HUES6 (cell line): ENCODE measurements around the gene PRPSAP2.

Source experiments
- H3K27ac ChIP-seq: 2 replicates; pipeline ENCODE4 v1.7.0; 2013; ENCODE audit warnings: low read depth, mild to moderate bottlenecking, low read length, inconsistent platforms
- H3K27me3 ChIP-seq: 2 replicates; pipeline ENCODE4 v1.6.1; 2013; ENCODE audit warnings: low read length; ENCODE audit not compliant: control insufficient read depth, insufficient read depth
- H3K36me3 ChIP-seq: 2 replicates; pipeline ENCODE4 v1.6.1; 2013; ENCODE audit warnings: low read length; ENCODE audit not compliant: control insufficient read depth, insufficient read depth
- H3K4me1 ChIP-seq: 2 replicates; pipeline ENCODE4 v1.6.1; 2013; ENCODE audit warnings: low read length; ENCODE audit not compliant: control insufficient read depth, insufficient read depth
- H3K4me3 ChIP-seq: 2 replicates; pipeline ENCODE4 v1.5.1; 2013; ENCODE audit warnings: low read depth, low read length
- H3K9ac ChIP-seq: one replicate; pipeline ENCODE4 v1.6.1; 2013; ENCODE audit warnings: mild to moderate bottlenecking, low read length
- H3K9me3 ChIP-seq: 2 replicates; pipeline ENCODE4 v1.6.1; 2013; ENCODE audit warnings: low read depth, low read length; ENCODE audit not compliant: control insufficient read depth, insufficient read depth

Gene PRPSAP2

GRCh38 chr17:18891541-18891940 is 33.6 kb downstream of the PRPSAP2 start:
- H3K9me3 ChIP-seq: no peaks in the 10 kb centered on the region
- no peak overlapping the region for H3K27ac ChIP-seq
- H3K27me3 ChIP-seq: no peaks in the 10 kb centered on the region
- no peak overlapping the region for H3K9ac ChIP-seq
- no peak overlapping the region for H3K4me3 ChIP-seq
- no peaks in the 10 kb centered on the region for H3K4me1 ChIP-seq
- peaks cover 48% of the 10 kb centered on the region for H3K36me3 ChIP-seq

GRCh38 chr17:18896146-18896545 is 38.2 kb downstream of the PRPSAP2 start:
- H3K27ac ChIP-seq: no peak overlapping the region
- H3K36me3 ChIP-seq: peaks cover 33% of the 10 kb centered on the region
- H3K9ac ChIP-seq: no peak overlapping the region
- no peaks in the 10 kb centered on the region for H3K4me1 ChIP-seq
- no peak overlapping the region for H3K4me3 ChIP-seq
- H3K27me3 ChIP-seq: no peaks in the 10 kb centered on the region
- H3K9me3 ChIP-seq: no peaks in the 10 kb centered on the region

DNA sequence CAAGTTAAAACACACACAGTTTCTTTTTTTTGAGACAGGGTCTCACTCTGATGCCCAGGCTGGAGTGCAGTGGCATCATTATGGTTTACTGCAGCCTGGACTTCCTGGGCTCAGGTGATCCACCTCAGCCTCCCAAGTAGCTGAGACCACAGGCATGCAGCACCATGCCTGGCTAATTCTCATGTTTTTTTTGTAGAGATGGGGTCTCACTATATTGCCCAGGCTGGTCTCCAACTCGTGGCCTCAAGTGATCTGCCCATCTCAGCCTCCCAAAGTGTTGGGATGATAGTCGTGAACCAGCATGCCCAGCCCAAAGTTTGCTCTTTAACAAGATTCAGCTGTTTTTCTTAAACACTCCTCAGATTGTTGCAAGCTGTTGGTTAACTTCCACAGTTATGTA is 39.0 kb downstream of the PRPSAP2 start:
- Histone ChIP-seq H3K36me3 (peaks cover 29% of the 10 kb centered on the region), H3K4me3 (no peak overlapping the region), H3K4me1 (no peaks in the 10 kb centered on the region), H3K9ac (no peak overlapping the region), H3K27me3 (no peaks in the 10 kb centered on the region), H3K9me3 (no peaks in the 10 kb centered on the region), H3K27ac (no peak overlapping the region)

DNA sequence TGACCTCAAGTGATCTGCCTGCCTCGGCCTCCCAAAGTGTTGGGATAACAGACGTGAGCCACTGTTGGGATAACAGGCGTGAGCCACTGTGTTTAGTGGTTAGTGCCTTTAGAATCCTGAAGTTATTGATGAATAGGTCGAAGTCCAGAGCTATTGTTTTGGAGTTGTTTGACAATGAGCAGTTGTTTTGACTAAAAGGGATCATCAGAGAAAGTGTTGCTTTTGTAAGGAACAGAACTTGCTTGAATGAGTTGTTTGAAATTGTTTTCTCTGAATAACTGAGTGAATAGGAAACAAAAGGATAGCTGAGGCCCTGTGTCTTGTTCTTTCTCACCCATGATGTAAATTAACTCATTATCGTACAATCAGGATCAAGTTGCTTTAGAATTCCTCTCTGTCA is 46.6 kb downstream of the PRPSAP2 start:
- Histone ChIP-seq H3K9me3 (no peaks in the 10 kb centered on the region), H3K36me3 (peaks cover 39% of the 10 kb centered on the region), H3K9ac (no peak overlapping the region), H3K4me3 (no peak overlapping the region), H3K4me1 (no peaks in the 10 kb centered on the region), H3K27me3 (no peaks in the 10 kb centered on the region), H3K27ac (no peak overlapping the region)

- Histone ChIP-seq H3K27ac (no peak overlapping the region), H3K9ac (no peak overlapping the region), H3K27me3 (no peaks in the 10 kb centered on the region), H3K9me3 (no peaks in the 10 kb centered on the region), H3K36me3 (peaks cover 43% of the 10 kb centered on the region), H3K4me3 (no peak overlapping the region), H3K4me1 (no peaks in the 10 kb centered on the region)
Measured at GRCh38 chr17:18905226-18905625, 47.3 kb downstream of the PRPSAP2 start.

DNA sequence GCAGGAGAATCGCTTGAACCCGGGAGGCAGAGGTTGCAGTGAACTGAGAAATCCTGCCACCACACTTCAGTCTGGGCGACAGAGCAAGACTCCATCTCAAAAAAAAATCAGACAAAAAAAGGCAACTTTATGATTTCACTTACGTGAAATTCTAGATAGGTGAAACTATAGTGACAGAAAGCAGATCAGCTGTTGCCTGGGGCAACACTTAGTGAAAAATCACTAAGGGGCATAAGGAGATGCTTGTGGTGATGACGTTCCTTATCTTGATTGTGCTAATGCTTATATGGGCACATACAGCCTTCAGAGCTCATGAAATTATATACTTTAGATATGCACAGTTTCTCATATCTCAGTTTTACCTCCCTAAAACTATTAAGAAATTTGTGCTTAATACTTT is 52.4 kb downstream of the PRPSAP2 start:
- peaks cover 63% of the 10 kb centered on the region for H3K36me3 ChIP-seq
- H3K4me3 ChIP-seq: no peak overlapping the region

DNA sequence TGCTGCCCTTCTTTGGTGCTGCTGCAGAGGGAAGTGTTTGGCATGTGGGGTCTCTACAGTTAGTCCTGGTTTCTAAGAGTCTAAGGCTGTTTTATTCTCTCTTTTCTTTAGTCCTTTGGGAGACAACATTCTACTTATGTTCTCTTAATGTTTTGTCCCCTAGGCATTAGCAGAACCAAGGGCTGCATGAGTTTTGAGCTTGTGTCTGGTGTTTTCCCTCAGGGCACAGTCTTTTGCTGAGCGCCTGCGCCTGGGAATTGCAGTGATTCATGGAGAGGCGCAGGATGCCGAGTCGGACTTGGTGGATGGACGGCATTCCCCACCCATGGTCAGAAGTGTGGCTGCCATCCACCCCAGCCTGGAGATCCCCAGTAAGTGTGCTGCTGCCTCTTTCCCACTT is 53.0 kb downstream of the PRPSAP2 start:
- Histone ChIP-seq H3K4me3 (no peak overlapping the region), H3K4me1 (no peaks in the 10 kb centered on the region), H3K36me3 (peaks cover 66% of the 10 kb centered on the region), H3K27me3 (no peaks in the 10 kb centered on the region), H3K27ac (no peak overlapping the region), H3K9me3 (no peaks in the 10 kb centered on the region), H3K9ac (no peak overlapping the region)

More for the DNA sequence above, 52.4 kb downstream of the PRPSAP2 start:
- Histone ChIP-seq H3K9ac (no peak overlapping the region), H3K27me3 (no peaks in the 10 kb centered on the region), H3K27ac (no peak overlapping the region), H3K4me1 (no peaks in the 10 kb centered on the region), H3K9me3 (no peaks in the 10 kb centered on the region)

GRCh38 chr17:18916816-18917500 is 59.0 kb downstream of the PRPSAP2 start:
- H3K27ac ChIP-seq: no peak overlapping the region
- no peak overlapping the region for H3K9ac ChIP-seq
- H3K36me3 ChIP-seq: peaks cover 47% of the 10 kb centered on the region
- H3K4me3 ChIP-seq: no peak overlapping the region
- no peaks in the 10 kb centered on the region for H3K4me1 ChIP-seq
- no peaks in the 10 kb centered on the region for H3K9me3 ChIP-seq
- no peaks in the 10 kb centered on the region for H3K27me3 ChIP-seq

DNA sequence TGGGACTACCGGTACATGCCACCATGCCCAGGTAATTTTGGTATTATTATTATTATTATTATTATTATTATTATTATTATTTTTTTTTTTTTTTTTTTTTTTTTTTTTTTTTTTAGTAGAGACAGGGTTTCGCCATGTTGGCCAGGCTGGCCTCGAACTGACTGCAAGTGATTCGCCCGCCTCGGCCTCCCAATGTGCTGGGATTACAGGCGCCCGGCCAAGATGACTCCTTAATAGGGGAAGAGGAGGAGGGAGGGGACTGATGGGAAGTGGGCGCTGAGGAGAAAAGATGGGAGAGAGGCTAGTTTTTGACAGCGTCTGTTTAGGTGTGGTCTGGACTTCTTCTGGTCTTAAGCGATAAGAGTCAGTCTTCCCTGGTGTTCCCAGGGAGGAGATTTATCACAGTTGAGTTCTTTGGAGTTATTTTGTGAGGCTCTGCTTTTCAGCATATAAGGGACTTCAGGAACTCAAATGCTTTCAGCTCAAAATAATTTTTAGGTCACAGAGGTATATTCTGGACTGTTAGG is 59.6 kb downstream of the PRPSAP2 start:
- peaks cover 40% of the 10 kb centered on the region for H3K36me3 ChIP-seq
- H3K9me3 ChIP-seq: no peaks in the 10 kb centered on the region
- no peak overlapping the region for H3K4me3 ChIP-seq
- H3K4me1 ChIP-seq: no peaks in the 10 kb centered on the region
- H3K27me3 ChIP-seq: no peaks in the 10 kb centered on the region
- H3K27ac ChIP-seq: no peak overlapping the region
- H3K9ac ChIP-seq: no peak overlapping the region

GRCh38 chr17:18919963-18920362 is 62.0 kb downstream of the PRPSAP2 start:
- Histone ChIP-seq H3K9me3 (no peaks in the 10 kb centered on the region), H3K27ac (no peak overlapping the region), H3K4me3 (no peak overlapping the region), H3K27me3 (no peaks in the 10 kb centered on the region), H3K4me1 (peaks cover 3% of the 10 kb centered on the region; the same call in 1 of the 2 replicates), H3K9ac (no peak overlapping the region), H3K36me3 (peaks cover 38% of the 10 kb centered on the region)

- no peak overlapping the region for H3K27ac ChIP-seq
- H3K9ac ChIP-seq: peak overlapping the region; percentile 16
- no peaks in the 10 kb centered on the region for H3K9me3 ChIP-seq
- H3K4me3 ChIP-seq: no peak overlapping the region
- peaks cover 34% of the 10 kb centered on the region for H3K36me3 ChIP-seq
- H3K27me3 ChIP-seq: no peaks in the 10 kb centered on the region
- H3K4me1 ChIP-seq: peaks cover 10% of the 10 kb centered on the region; the same call in 1 of the 2 replicates
Measured at GRCh38 chr17:18920911-18921441, 63.0 kb downstream of the PRPSAP2 start.
